Nephron progenitor cell (in vitro differentiated cells): ENCODE data around the gene SORCS2.
A peak's percentile ranks its signal among the peaks of the same experiment; 100 is the strongest.

Experiments
- DNase-seq: peaks from one replicate; pipeline ENCODE4 v3.0.0; 2021
- H3K27ac Mint-ChIP-seq: 2 replicates; pipeline ENCODE4 v1.8.0; 2021; ENCODE audit warnings: mild to moderate bottlenecking, moderate library complexity, mixed read lengths
- H3K27me3 Mint-ChIP-seq: 2 replicates; pipeline ENCODE4 v1.8.0; 2021; ENCODE audit warnings: mild to moderate bottlenecking, low read depth, mixed read lengths; ENCODE audit not compliant: poor library complexity
- H3K36me3 Mint-ChIP-seq: 2 replicates; pipeline ENCODE4 v1.8.0; 2021; ENCODE audit warnings: low read depth, mixed read lengths
- H3K4me1 Mint-ChIP-seq: 2 replicates; pipeline ENCODE4 v1.8.0; 2021; ENCODE audit warnings: mixed read lengths
- H3K4me3 Mint-ChIP-seq: 2 replicates; pipeline ENCODE4 v1.8.0; 2021; ENCODE audit warnings: mild to moderate bottlenecking, moderate library complexity, mixed read lengths
- H3K9me3 Mint-ChIP-seq: 2 replicates; pipeline ENCODE4 v1.8.0; 2021; ENCODE audit warnings: mild to moderate bottlenecking, moderate library complexity, mixed read lengths
- TF ChIP-seq, protein P1 (sequence below): fragments of 200-600 bp; sonication (generic); IDR thresholded peaks from 2 replicates; pipeline ENCODE4 v1.5.0; 2021; ENCODE audit warnings: antibody characterized with exemption

Gene SORCS2

DNA sequence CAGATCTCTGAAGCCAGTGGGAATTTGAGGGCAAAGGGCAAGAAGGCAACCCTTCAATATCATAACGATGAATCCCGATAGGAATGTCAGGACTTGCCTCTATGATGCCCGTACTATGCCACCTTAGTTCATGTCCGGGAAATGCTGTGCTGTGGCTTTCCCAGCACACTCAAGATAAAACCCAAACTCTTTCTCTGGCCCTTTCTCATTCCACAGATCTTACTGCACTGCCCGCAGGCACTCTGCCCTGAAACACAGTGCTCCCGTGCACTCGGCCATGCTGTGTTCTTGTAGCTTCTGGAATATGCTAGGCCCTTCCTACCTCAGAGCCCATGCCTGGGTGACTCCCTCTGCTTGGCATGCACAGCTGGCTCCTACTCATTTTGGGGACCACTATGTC is 26.3 kb downstream of the SORCS2 start:
- Mint-ChIP-seq H3K27ac (no peak overlapping the region), H3K27me3 (peaks cover 7% of the 10 kb centered on the region), H3K4me1 (peaks cover 43% of the 10 kb centered on the region), H3K4me3 (no peak overlapping the region), H3K36me3 (peaks cover 27% of the 10 kb centered on the region), H3K9me3 (peaks cover 26% of the 10 kb centered on the region)
- TF ChIP-seq, protein P1, sequence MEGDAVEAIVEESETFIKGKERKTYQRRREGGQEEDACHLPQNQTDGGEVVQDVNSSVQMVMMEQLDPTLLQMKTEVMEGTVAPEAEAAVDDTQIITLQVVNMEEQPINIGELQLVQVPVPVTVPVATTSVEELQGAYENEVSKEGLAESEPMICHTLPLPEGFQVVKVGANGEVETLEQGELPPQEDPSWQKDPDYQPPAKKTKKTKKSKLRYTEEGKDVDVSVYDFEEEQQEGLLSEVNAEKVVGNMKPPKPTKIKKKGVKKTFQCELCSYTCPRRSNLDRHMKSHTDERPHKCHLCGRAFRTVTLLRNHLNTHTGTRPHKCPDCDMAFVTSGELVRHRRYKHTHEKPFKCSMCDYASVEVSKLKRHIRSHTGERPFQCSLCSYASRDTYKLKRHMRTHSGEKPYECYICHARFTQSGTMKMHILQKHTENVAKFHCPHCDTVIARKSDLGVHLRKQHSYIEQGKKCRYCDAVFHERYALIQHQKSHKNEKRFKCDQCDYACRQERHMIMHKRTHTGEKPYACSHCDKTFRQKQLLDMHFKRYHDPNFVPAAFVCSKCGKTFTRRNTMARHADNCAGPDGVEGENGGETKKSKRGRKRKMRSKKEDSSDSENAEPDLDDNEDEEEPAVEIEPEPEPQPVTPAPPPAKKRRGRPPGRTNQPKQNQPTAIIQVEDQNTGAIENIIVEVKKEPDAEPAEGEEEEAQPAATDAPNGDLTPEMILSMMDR = no peak
- no peak for DNase-seq

- Mint-ChIP-seq H3K9me3 (no peaks in the 10 kb centered on the region), H3K27me3 (peaks cover 4% of the 10 kb centered on the region), H3K4me3 (no peak overlapping the region), H3K27ac (no peak overlapping the region), H3K36me3 (no peaks in the 10 kb centered on the region), H3K4me1 (peaks cover 63% of the 10 kb centered on the region)
- no peak for DNase-seq
- TF ChIP-seq, protein P1 = no peak
These were observed 30.2 kb downstream of the SORCS2 start for GRCh38 chr4:7222521-7222920.

DNA sequence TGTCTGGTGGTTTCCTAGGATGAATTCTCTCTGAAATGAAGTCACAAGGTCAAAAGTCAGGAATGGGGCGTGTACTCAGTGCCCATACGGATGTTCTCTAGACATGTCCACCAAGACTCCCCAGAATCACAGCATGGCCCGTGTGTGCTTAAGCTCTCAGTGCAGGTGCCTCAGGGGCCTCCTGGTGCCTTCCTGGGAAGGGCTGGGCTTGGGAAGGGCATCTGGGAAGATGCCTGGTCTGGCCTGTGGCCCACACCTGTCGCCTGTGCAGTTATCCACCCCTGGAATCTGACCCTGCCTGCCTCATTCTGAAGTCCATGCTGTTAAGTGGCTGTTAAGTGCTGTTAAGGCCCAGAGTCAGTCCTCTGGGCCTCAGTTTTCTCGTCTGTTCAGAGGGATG is 31.2 kb downstream of the SORCS2 start:
- Mint-ChIP-seq H3K9me3 (no peaks in the 10 kb centered on the region), H3K4me3 (no peak overlapping the region), H3K27ac (no peak overlapping the region), H3K27me3 (peaks cover 4% of the 10 kb centered on the region), H3K36me3 (no peaks in the 10 kb centered on the region), H3K4me1 (peaks cover 61% of the 10 kb centered on the region)
- DNase-seq = no peak
- TF ChIP-seq, protein P1 = no peak

GRCh38 chr4:7224001-7224400 is 31.7 kb downstream of the SORCS2 start:
- TF ChIP-seq, protein P1 = no peak
- H3K9me3 Mint-ChIP-seq = no peaks in the 10 kb centered on the region
- H3K27ac Mint-ChIP-seq = no peak overlapping the region
- no peak overlapping the region for H3K4me3 Mint-ChIP-seq
- peaks cover 56% of the 10 kb centered on the region for H3K4me1 Mint-ChIP-seq
- peaks cover 4% of the 10 kb centered on the region for H3K27me3 Mint-ChIP-seq
- H3K36me3 Mint-ChIP-seq = no peaks in the 10 kb centered on the region
- no peak for DNase-seq

DNA sequence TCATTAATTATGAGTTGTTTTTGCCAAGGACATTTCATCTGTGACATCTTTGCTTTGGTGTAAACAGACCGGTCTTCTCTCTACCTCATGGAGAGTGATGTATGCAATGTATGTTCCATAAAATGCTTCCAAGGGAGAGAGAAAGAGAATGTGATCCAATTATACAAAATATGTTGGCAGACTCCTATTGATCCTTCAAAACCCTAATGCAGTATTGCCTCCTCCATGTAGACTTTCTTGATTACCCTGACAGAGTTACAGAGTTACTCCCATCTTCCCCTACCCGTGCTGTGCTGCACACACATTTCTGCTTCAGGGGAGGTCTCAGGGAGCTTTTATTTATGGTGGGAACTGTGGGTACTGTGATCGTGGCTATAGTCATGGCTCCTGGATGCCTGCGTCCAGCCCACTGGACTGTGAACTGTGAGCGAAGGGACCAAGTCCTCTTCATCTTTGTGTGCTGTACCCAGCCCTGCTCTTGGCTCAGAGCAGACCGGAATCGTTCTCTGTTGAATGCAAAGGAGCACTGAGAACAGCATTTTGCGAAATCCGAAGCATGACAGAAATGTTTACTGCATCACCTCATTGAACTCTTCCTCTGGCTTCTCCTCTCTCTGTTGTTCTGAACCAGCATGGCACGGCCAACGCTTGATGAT is 32.7 kb downstream of the SORCS2 start:
- DNase-seq = no peak
- TF ChIP-seq, protein P1 = no peak
- H3K27me3 Mint-ChIP-seq = peaks cover 4% of the 10 kb centered on the region
- no peak overlapping the region for H3K4me3 Mint-ChIP-seq
- H3K36me3 Mint-ChIP-seq = no peaks in the 10 kb centered on the region
- no peaks in the 10 kb centered on the region for H3K9me3 Mint-ChIP-seq
- peak overlapping the region; percentile 39 for H3K27ac Mint-ChIP-seq
- peaks cover 51% of the 10 kb centered on the region for H3K4me1 Mint-ChIP-seq

- no peak overlapping the region for H3K4me3 Mint-ChIP-seq
- H3K27me3 Mint-ChIP-seq = peaks cover 4% of the 10 kb centered on the region
- DNase-seq = peak; percentile 36
- TF ChIP-seq, protein P1 = no peak
- H3K9me3 Mint-ChIP-seq = no peaks in the 10 kb centered on the region
- H3K4me1 Mint-ChIP-seq = peaks cover 51% of the 10 kb centered on the region
- H3K36me3 Mint-ChIP-seq = no peaks in the 10 kb centered on the region
- no peak overlapping the region for H3K27ac Mint-ChIP-seq
These were observed 34.1 kb downstream of the SORCS2 start for GRCh38 chr4:7226439-7226838.
